Transverse colon (tissue), 4 donors: ENCODE results near the gene KCNJ6. TPM values are rescaled to one million over a fixed set of nuclear protein-coding genes. Genes with fewer than 3 reads are reported as not detected.
"Not testable (repeated sequence)": the region's sequence is repeated elsewhere in the genome, so short reads cannot be mapped to it uniquely, and the experiment has no call there.

Experiments used
- DNase-seq: peaks from one replicate; pipeline ENCODE4 v3.0.0-alpha.2; 2019
- H3K27ac ChIP-seq, 4 donors: fragments of 200-600 bp; sonication (generic); 2 replicates each; pipeline ENCODE4 v1.5.1; 2016 to 2018; ENCODE audit warnings: inconsistent platforms in 4 of 4
- H3K27me3 ChIP-seq: fragments of 200-600 bp; sonication (generic); 2 replicates; pipeline ENCODE4 v1.5.1; 2017; ENCODE audit warnings: inconsistent platforms
- H3K36me3 ChIP-seq, 4 donors: fragments of 200-600 bp; sonication (generic); 2 replicates each; pipeline ENCODE4 v1.5.1; 2017 to 2019; ENCODE audit warnings: inconsistent platforms in 4 of 4
- H3K4me1 ChIP-seq, 4 donors: fragments of 200-600 bp; sonication (generic); 2 replicates each; pipeline ENCODE4 v1.5.1; 2017 to 2020; ENCODE audit warnings: inconsistent platforms in 4 of 4
- H3K4me3 ChIP-seq, 4 donors: fragments of 200-600 bp; sonication (generic); 1 replicate in 1 of 4; 2 replicates in 3 of 4; pipeline versions ENCODE4 v1.5.1 to v1.6.1; 2017 to 2019; ENCODE audit warnings: inconsistent platforms in 4 of 4
- H3K9me3 ChIP-seq, 2 donors: fragments of 200-600 bp; sonication (generic); 2 replicates each; pipeline ENCODE4 v1.5.1; 2017 to 2019; ENCODE audit warnings: inconsistent platforms in 2 of 2
- EP300 ChIP-seq: sonication (generic); formaldehyde crosslinking; IDR thresholded peaks from one replicate; pipeline ENCODE4 v1.6.1; 2017; ENCODE audit warnings: antibody characterized with exemption, low read depth
- POLR2A ChIP-seq: fragments of 450-650 bp; IDR thresholded peaks from one replicate; pipeline ENCODE4 v1.6.1; 2016; ENCODE audit warnings: antibody characterized with exemption, mild to moderate bottlenecking, moderate library complexity
- POLR2AphosphoS5 ChIP-seq, 3 donors: sonication (generic); formaldehyde crosslinking; IDR thresholded peaks; one replicate each; pipeline ENCODE4 v1.6.1; 2016; ENCODE audit warnings: antibody characterized with exemption in 3 of 3
- WGBS, 2 donors: methylation state at CpG; one replicate each; pipeline ENCODE4 v1.1.5; 2018; ENCODE audit warnings: low coverage in 1 of 2; 5-methylcytosine and 5-hydroxymethylcytosine counted together
- in situ Hi-C, 4 donors: fragments of 200-750 bp; cut with MboI; loops; one replicate each; pipeline versions ENCODE4 v1.15.0 to v1.15.1; 2017; ENCODE audit warnings: low sequenced_read_pairs in 3 of 4, low pct_ligation_motif_present in 1 of 4, low pct_unique_long_range_greater_than_20kb in 1 of 4
- intact Hi-C: fragments of 100-400 bp; cut with DNase I; formaldehyde crosslinking; loops from one replicate; pipeline ENCODE4 v1.15.1; 2023; ENCODE audit warnings: low total_unique reads
- total RNA-seq, 4 donors: library from RNA; depleted of rRNA; stranded (reverse); fragments of >200 nt; gene quantifications; one replicate each; pipeline ENCODE4 v1.1.0, GENCODE V29; 2016
- TF ChIP-seq, protein P1 (sequence below), 5 experiments: fragments of 200-600 bp in 3 of 5; fragments of 450-650 bp in 2 of 5; sonication (generic) in 3 of 5; IDR thresholded peaks; 1 replicate in 2 of 5; 2 replicates in 3 of 5; pipeline ENCODE4 v1.5.1; 2016 to 2017; ENCODE audit warnings: antibody characterized with exemption in 5 of 5, inconsistent platforms in 3 of 5, mild to moderate bottlenecking in 2 of 5, moderate library complexity in 1 of 5

Gene KCNJ6
- total RNA-seq, 4 donors from 2014 or later = 0.14 to 0.16 TPM; not detected in 2

DNA sequence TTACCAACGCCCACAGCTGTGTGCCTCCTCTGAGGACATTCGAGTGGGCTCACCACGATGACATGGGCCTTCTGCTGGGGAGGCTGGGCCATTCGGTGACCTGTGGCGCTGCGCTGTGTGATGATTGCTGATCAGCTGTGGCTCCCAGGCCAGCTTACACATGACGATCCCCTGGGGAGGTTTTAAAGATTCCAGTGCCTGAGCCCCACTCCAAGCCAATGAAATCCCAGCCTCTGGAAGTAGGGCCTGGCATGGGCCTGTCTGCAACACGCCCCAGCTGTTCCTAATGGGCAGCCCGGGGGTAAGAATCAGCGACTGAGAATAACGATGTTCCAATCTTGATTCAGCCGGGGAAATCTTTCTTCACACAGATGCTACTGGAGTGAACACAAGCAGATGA, 153.7 kb downstream of the KCNJ6 start:
- Histone ChIP-seq H3K36me3 (no peaks in the 10 kb centered on the region), H3K9me3 (no peaks in the 10 kb centered on the region), H3K4me1 (no peaks in the 10 kb centered on the region), H3K27ac (no peak overlapping the region), H3K4me3 (no peak overlapping the region), H3K27me3 (no peaks in the 10 kb centered on the region)
- 74 to 100% methylated on average over 1 to 12 of the region's 12 CpGs for WGBS, 2 donors
- no peak for TF ChIP-seq POLR2AphosphoS5 (IDR thresholded peaks at IDR 0.05)
- TF ChIP-seq, protein P1, sequence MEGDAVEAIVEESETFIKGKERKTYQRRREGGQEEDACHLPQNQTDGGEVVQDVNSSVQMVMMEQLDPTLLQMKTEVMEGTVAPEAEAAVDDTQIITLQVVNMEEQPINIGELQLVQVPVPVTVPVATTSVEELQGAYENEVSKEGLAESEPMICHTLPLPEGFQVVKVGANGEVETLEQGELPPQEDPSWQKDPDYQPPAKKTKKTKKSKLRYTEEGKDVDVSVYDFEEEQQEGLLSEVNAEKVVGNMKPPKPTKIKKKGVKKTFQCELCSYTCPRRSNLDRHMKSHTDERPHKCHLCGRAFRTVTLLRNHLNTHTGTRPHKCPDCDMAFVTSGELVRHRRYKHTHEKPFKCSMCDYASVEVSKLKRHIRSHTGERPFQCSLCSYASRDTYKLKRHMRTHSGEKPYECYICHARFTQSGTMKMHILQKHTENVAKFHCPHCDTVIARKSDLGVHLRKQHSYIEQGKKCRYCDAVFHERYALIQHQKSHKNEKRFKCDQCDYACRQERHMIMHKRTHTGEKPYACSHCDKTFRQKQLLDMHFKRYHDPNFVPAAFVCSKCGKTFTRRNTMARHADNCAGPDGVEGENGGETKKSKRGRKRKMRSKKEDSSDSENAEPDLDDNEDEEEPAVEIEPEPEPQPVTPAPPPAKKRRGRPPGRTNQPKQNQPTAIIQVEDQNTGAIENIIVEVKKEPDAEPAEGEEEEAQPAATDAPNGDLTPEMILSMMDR (IDR thresholded peaks at IDR 0.05) = no peak
- no peak for TF ChIP-seq POLR2A
- TF ChIP-seq EP300 = no peak
- in situ Hi-C loops = no loop called here
- DNase-seq = no peak
- intact Hi-C loops = no loop called here

- H3K9me3 ChIP-seq, H3K27me3 ChIP-seq, in situ Hi-C loops, H3K4me1 ChIP-seq, H3K36me3 ChIP-seq, H3K27ac ChIP-seq, intact Hi-C loops, H3K4me3 ChIP-seq, DNase-seq: not testable (repeated sequence)
- WGBS, 2 donors = 92 to 93% methylated on average over 4 of the region's 4 CpGs
These were observed 154.9 kb downstream of the KCNJ6 start for GRCh38 chr21:37761406-37761805.

DNA sequence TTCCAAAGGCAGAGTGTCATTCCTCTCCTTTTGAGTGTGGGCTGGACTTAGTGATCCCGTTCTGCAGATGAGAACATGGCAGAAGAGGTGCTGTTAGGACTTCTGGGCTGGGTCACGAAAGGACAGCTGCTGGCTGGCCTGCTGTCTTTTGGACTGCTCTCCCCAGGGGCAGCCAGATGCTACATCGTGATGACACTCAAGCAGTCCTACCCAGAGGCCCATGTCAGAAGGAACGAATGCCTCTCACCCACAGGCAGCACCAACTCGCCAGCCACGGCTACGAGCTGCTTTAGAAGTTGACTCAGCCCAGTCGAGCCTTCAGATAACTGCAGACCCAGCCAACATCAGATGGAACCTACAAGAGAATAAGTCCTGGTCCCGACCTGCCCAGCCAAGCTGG, 156.5 kb downstream of the KCNJ6 start:
- no peaks in the 10 kb centered on the region for H3K36me3 ChIP-seq
- no peak for DNase-seq
- H3K27ac ChIP-seq = no peak overlapping the region
- no peaks in the 10 kb centered on the region for H3K4me1 ChIP-seq
- no peaks in the 10 kb centered on the region for H3K27me3 ChIP-seq
- H3K9me3 ChIP-seq = no peaks in the 10 kb centered on the region
- H3K4me3 ChIP-seq = no peak overlapping the region
- 77 to 80% methylated on average over 1 to 9 of the region's 9 CpGs for WGBS, 2 donors
- intact Hi-C loops (no loop called here), in situ Hi-C loops (no loop called here)
- TF ChIP-seq POLR2A (no peak), EP300 (no peak), POLR2AphosphoS5 (IDR thresholded peaks at IDR 0.05) (no peak)
- TF ChIP-seq, protein P1 (IDR thresholded peaks at IDR 0.05) = no peak

DNA sequence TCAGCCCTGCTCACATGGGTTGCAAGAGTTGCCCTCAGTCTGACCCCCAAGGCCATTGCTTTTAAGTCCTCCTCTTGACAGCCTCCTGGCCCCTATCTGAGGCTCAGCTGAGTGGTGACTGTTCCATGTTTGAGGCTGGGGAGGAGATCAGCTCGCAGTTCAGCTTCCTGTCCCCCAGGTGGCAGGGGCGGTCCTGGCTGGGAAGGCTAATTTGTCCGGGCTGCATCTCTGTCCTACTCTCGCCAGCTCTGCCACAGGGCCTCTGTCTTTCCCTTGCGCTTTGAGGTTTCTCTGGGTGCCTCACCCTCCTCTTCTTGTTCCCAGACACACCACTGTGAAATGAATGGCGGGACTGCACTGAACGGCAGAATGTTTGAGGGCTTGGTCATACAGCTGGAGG, 157.3 kb downstream of the KCNJ6 start:
- Histone ChIP-seq H3K27me3 (no peaks in the 10 kb centered on the region), H3K27ac (no peak overlapping the region), H3K4me3 (no peak overlapping the region), H3K4me1 (no peaks in the 10 kb centered on the region), H3K36me3 (no peaks in the 10 kb centered on the region), H3K9me3 (no peaks in the 10 kb centered on the region)
- intact Hi-C loops = no loop called here
- peak; percentile 42 for DNase-seq
- TF ChIP-seq POLR2AphosphoS5 (IDR thresholded peaks at IDR 0.05) = no peak
- TF ChIP-seq, protein P1 (IDR thresholded peaks at IDR 0.05) = peak; percentile 31 to 70 (median 51)
- in situ Hi-C loops = no loop called here
- 32% methylated on average over 7 of the region's 7 CpGs; no CpG with 5 or more reads in 1 of the 2 donors for WGBS, 2 donors

DNA sequence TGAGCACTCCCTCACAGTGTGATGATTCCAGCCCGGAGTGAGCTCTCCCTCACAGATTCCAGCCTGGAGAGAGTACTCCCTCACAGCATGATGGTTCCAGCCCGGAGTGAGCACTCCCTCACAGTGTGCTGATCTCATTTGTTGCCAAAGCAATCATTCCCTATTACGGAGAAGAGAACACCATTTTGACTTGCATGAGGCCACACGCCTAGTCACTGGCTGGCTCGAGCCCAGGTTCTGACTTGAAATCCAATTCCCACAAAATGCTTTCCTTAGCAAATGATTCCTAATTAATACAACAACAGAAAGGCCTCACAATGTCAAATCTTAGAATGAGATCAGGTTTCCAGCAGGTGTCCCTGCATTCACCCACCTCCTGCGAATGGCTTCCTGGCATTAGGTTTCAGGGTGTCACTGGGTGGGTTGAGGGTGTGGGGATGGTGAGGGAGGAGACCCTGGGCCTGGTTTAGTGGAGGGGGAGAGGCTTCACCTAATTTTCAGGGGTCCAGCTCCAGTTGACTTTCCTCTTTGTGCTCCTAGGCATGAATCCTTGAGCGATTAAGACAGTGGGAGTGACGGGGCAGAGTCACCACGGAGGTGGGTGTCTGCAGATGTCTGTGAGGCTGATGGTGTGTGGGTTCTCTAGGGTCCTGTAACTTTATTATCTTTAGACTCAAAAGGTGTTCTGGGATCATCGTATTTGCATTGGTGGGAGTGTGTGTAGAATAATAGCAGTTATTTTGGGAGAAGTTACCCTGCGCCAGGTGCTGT, 158.5 kb downstream of the KCNJ6 start:
- intact Hi-C loops = no loop called here
- in situ Hi-C loops = no loop called here

More for the DNA sequence above, 158.5 kb downstream of the KCNJ6 start:
- H3K4me1 ChIP-seq = no peaks in the 10 kb centered on the region
- no peak overlapping the region for H3K27ac ChIP-seq
- H3K27me3 ChIP-seq = no peaks in the 10 kb centered on the region
- DNase-seq = no peak
- TF ChIP-seq POLR2AphosphoS5 (IDR thresholded peaks at IDR 0.05) = no peak
- TF ChIP-seq, protein P1 (IDR thresholded peaks at IDR 0.05) = no peak
- no peak for TF ChIP-seq POLR2A
- no peak for TF ChIP-seq EP300
- H3K36me3 ChIP-seq = no peaks in the 10 kb centered on the region
- WGBS, 2 donors = 71% methylated on average over 11 of the region's 11 CpGs; no CpG with 5 or more reads in 1 of the 2 donors
- no peak overlapping the region for H3K4me3 ChIP-seq
- no peaks in the 10 kb centered on the region for H3K9me3 ChIP-seq
